GM21515 (cell line): ENCODE measurements around the gene PRKN.

Source experiments
- ATAC-seq: cut with Tn5 transposase; IDR thresholded peaks from one replicate; pipeline ENCODE4 v1.9.1; 2021; ENCODE audit not compliant: unreplicated experiment

Gene PRKN

GRCh38 chr6:162256361-162256760, 471.2 kb downstream of the PRKN start:
- no peak for ATAC-seq

GRCh38 chr6:162251257-162251656, 476.3 kb downstream of the PRKN start:
- ATAC-seq, result no peak

- ATAC-seq, result no peak
Measured at GRCh38 chr6:162249907-162250642, 477.5 kb downstream of the PRKN start.

GRCh38 chr6:162245830-162246420, 481.6 kb downstream of the PRKN start:
- ATAC-seq, result no peak

GRCh38 chr6:162244031-162244430, 483.5 kb downstream of the PRKN start:
- no peak for ATAC-seq

- no peak for ATAC-seq
Measured at GRCh38 chr6:162242915-162243314, 484.7 kb downstream of the PRKN start.

GRCh38 chr6:162239330-162239729, 488.2 kb downstream of the PRKN start:
- no peak for ATAC-seq

- no peak for ATAC-seq
Measured at GRCh38 chr6:162238675-162239074, 488.9 kb downstream of the PRKN start.

GRCh38 chr6:162237331-162237730, 490.2 kb downstream of the PRKN start:
- no peak for ATAC-seq

GRCh38 chr6:162234631-162235030, 492.9 kb downstream of the PRKN start:
- no peak for ATAC-seq

GRCh38 chr6:162230147-162230752, 497.3 kb downstream of the PRKN start:
- no peak for ATAC-seq

GRCh38 chr6:162229093-162229492, 498.5 kb downstream of the PRKN start:
- ATAC-seq, result no peak

- no peak for ATAC-seq
Measured at GRCh38 chr6:162226803-162227202, 500.8 kb downstream of the PRKN start.

- no peak for ATAC-seq
Measured at GRCh38 chr6:162222521-162222920, 505.0 kb downstream of the PRKN start.

- no peak for ATAC-seq
Measured at GRCh38 chr6:162220876-162221275, 506.7 kb downstream of the PRKN start.

- no peak for ATAC-seq
Measured at GRCh38 chr6:162219266-162219665, 508.3 kb downstream of the PRKN start.

GRCh38 chr6:162217811-162218493, 509.6 kb downstream of the PRKN start:
- no peak for ATAC-seq

- no peak for ATAC-seq
Measured at GRCh38 chr6:162217058-162217457, 510.5 kb downstream of the PRKN start.

- no peak for ATAC-seq
Measured at GRCh38 chr6:162211777-162212176, 515.8 kb downstream of the PRKN start.

GRCh38 chr6:162211022-162211421, 516.5 kb downstream of the PRKN start:
- no peak for ATAC-seq

- no peak for ATAC-seq
Measured at GRCh38 chr6:162203287-162203686, 524.3 kb downstream of the PRKN start.
